Endothelial cell (in vitro differentiated cells): ENCODE data around the gene ING1. TPM values are rescaled to one million over a fixed set of nuclear protein-coding genes. Genes with fewer than 3 reads are reported as not detected.

Experiments used
- DNase-seq: peaks from one replicate; pipeline ENCODE4 v3.0.0; 2021; ENCODE audit warnings: low spot score
- H3K27ac Mint-ChIP-seq: one replicate; pipeline ENCODE4 v1.8.0; 2021; ENCODE audit warnings: mixed read lengths, inconsistent platforms; ENCODE audit not compliant: unreplicated experiment
- H3K27me3 Mint-ChIP-seq: one replicate; pipeline ENCODE4 v1.8.0; 2021; ENCODE audit warnings: mild to moderate bottlenecking, moderate library complexity, mixed read lengths, inconsistent platforms; ENCODE audit not compliant: unreplicated experiment
- H3K36me3 Mint-ChIP-seq: one replicate; pipeline ENCODE4 v1.8.0; 2021; ENCODE audit warnings: mild to moderate bottlenecking, low read depth, mixed read lengths, inconsistent platforms; ENCODE audit not compliant: unreplicated experiment
- H3K4me1 Mint-ChIP-seq: one replicate; pipeline ENCODE4 v1.8.0; 2021; ENCODE audit warnings: mild to moderate bottlenecking, mixed read lengths, inconsistent platforms; ENCODE audit not compliant: unreplicated experiment
- H3K4me3 Mint-ChIP-seq: one replicate; pipeline ENCODE4 v1.8.0; 2021; ENCODE audit warnings: mild to moderate bottlenecking, mixed read lengths, inconsistent platforms; ENCODE audit not compliant: unreplicated experiment
- H3K9me3 Mint-ChIP-seq: one replicate; pipeline ENCODE4 v1.8.0; 2021; ENCODE audit warnings: mixed read lengths, inconsistent platforms; ENCODE audit not compliant: unreplicated experiment
- CTCF ChIP-seq: fragments of 200-600 bp; sonication (generic); IDR thresholded peaks from one replicate; pipeline ENCODE4 v1.5.0; 2021; ENCODE audit warnings: antibody characterized with exemption; ENCODE audit not compliant: unreplicated experiment
- total RNA-seq: library from RNA; stranded (reverse); fragmentation: NEBNext Ultra II Directional; extraction: Animal tissue kit (Norgen Biotek cat#: 25700); gene quantifications from one replicate; pipeline ENCODE4 v1.2.1, GENCODE V29; 2021; ENCODE audit not compliant: unreplicated experiment

Gene ING1
- total RNA-seq, 1 donor from 2014 or later = 9.9 TPM

GRCh38 chr13:110705826-110706569 is 7.5 kb upstream of the ING1 start, which contains the start of gene CARS2:
TSS of gene CARS2 (minus strand) at chr13:110706116. CDS start at chr13:110706093, 23 bp downstream.
- DNase-seq = peak; percentile 84
- no peak for TF ChIP-seq CTCF
- no peaks in the 10 kb centered on the region for H3K9me3 Mint-ChIP-seq
- H3K27ac Mint-ChIP-seq = peak within 1 kb of the TSS; percentile 70
- peaks cover 11% of the 10 kb centered on the region for H3K36me3 Mint-ChIP-seq
- peak within 1 kb of the TSS; percentile 95 for H3K4me3 Mint-ChIP-seq
- peaks cover 10% of the 10 kb centered on the region for H3K4me1 Mint-ChIP-seq
- H3K27me3 Mint-ChIP-seq = peaks cover 10% of the 10 kb centered on the region

- H3K27me3 Mint-ChIP-seq = peaks cover 10% of the 10 kb centered on the region
- H3K27ac Mint-ChIP-seq = peak overlapping the region; percentile 64
- peaks cover 11% of the 10 kb centered on the region for H3K36me3 Mint-ChIP-seq
- H3K9me3 Mint-ChIP-seq = no peaks in the 10 kb centered on the region
- DNase-seq = no peak
- no peak for TF ChIP-seq CTCF
- H3K4me3 Mint-ChIP-seq = peak overlapping the region; percentile 88
- H3K4me1 Mint-ChIP-seq = peaks cover 16% of the 10 kb centered on the region
Observed at GRCh38 chr13:110706570-110707372, 6.7 kb upstream of the ING1 start.

DNA sequence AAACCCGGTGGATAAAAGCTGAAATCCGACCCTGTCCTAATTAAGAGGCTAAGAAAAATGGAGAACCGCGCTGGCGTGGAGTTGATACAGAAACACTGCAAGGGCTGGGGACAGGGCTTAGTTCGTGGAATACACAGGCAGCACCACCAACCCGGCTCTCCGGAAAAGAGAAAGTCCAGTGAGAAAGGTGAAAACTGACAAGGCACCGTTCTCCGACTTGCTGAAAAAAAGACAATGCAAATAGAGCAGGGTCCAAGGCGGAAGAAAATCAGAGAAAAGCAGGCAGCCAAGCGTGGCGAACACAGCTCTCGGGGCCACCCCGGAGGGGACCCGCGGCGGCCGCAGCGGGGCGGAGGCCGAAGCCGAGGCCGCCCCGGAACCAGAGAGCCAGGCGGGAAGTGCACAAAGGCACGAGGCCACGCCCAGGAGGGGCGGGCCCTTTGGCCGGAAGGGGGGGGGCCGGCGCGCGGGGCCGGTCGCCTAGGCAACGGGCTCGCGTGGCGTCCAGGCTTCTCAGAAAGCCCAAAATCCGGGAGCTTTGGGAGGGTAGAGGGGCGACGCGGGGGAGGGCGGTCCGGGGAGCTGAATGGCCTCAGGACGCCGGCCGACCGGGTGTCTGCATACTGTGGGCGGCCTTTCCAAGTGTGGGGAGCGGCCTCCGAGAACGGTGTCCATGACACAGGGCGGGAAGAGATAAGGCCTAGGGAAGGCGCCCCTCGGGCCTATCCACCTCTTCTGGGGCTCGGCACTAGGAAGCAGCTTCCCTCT is 1.2 kb upstream of the ING1 start:
- TF ChIP-seq CTCF = no peak
- peak overlapping the region; percentile 98 for H3K27ac Mint-ChIP-seq
- H3K4me1 Mint-ChIP-seq = peaks cover 20% of the 10 kb centered on the region
- DNase-seq = peak; percentile 80
- H3K27me3 Mint-ChIP-seq = peaks cover 17% of the 10 kb centered on the region
- no peaks in the 10 kb centered on the region for H3K9me3 Mint-ChIP-seq
- H3K4me3 Mint-ChIP-seq = peak overlapping the region; percentile 97
- H3K36me3 Mint-ChIP-seq = peaks cover 10% of the 10 kb centered on the region

GRCh38 chr13:110712849-110713641 is 455 bp upstream of the ING1 start:
- no peak for TF ChIP-seq CTCF
- Mint-ChIP-seq H3K4me3 (peak overlapping the region; percentile 90), H3K36me3 (peaks cover 10% of the 10 kb centered on the region), H3K9me3 (no peaks in the 10 kb centered on the region), H3K4me1 (peaks cover 25% of the 10 kb centered on the region), H3K27ac (peak overlapping the region; percentile 94), H3K27me3 (peaks cover 17% of the 10 kb centered on the region)
- DNase-seq = peak; percentile 99
